Nephron progenitor cell (in vitro differentiated cells): ENCODE results near the gene STEAP3.

ENCODE experiments used
- DNase-seq: peaks from one replicate; pipeline ENCODE4 v3.0.0; 2021
- H3K27ac Mint-ChIP-seq: 2 replicates; pipeline ENCODE4 v1.8.0; 2021; ENCODE audit warnings: mild to moderate bottlenecking, moderate library complexity, mixed read lengths
- H3K27me3 Mint-ChIP-seq: 2 replicates; pipeline ENCODE4 v1.8.0; 2021; ENCODE audit warnings: mild to moderate bottlenecking, low read depth, mixed read lengths; ENCODE audit not compliant: poor library complexity
- H3K36me3 Mint-ChIP-seq: 2 replicates; pipeline ENCODE4 v1.8.0; 2021; ENCODE audit warnings: low read depth, mixed read lengths
- H3K4me1 Mint-ChIP-seq: 2 replicates; pipeline ENCODE4 v1.8.0; 2021; ENCODE audit warnings: mixed read lengths
- H3K4me3 Mint-ChIP-seq: 2 replicates; pipeline ENCODE4 v1.8.0; 2021; ENCODE audit warnings: mild to moderate bottlenecking, moderate library complexity, mixed read lengths
- H3K9me3 Mint-ChIP-seq: 2 replicates; pipeline ENCODE4 v1.8.0; 2021; ENCODE audit warnings: mild to moderate bottlenecking, moderate library complexity, mixed read lengths
- CTCF ChIP-seq: fragments of 200-600 bp; sonication (generic); IDR thresholded peaks from 2 replicates; pipeline ENCODE4 v1.5.0; 2021; ENCODE audit warnings: antibody characterized with exemption

Gene STEAP3

DNA sequence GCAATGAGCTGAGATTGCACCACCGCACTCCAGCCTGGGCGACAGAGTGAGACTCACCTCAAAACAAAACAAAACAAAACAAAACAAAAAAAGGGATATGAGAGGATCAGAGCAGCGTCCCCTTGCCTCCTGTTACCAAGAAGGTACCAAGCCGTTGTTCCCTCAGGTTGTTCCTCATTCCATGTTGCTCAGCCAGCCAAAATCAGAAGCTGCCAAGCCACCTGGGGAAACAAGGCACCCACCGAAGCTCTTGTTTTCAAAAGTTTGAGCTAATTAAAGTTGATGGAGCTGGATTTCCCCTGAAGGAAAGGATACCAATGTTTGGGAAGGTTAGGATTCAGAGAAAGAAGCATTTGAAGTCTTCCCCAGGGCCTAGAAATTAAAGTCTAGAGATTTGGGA is 21.8 kb upstream of the STEAP3 start:
- Mint-ChIP-seq H3K4me1 (no peaks in the 10 kb centered on the region), H3K27me3 (peaks cover 44% of the 10 kb centered on the region), H3K9me3 (no peaks in the 10 kb centered on the region), H3K36me3 (no peaks in the 10 kb centered on the region), H3K4me3 (no peak overlapping the region), H3K27ac (no peak overlapping the region)
- no peak for TF ChIP-seq CTCF
- DNase-seq: no peak

- TF ChIP-seq CTCF: no peak
- no peaks in the 10 kb centered on the region for H3K36me3 Mint-ChIP-seq
- no peaks in the 10 kb centered on the region for H3K4me1 Mint-ChIP-seq
- no peak overlapping the region for H3K4me3 Mint-ChIP-seq
- no peak for DNase-seq
- no peak overlapping the region for H3K27ac Mint-ChIP-seq
- H3K27me3 Mint-ChIP-seq: peaks cover 38% of the 10 kb centered on the region
- no peaks in the 10 kb centered on the region for H3K9me3 Mint-ChIP-seq
Observed at GRCh38 chr2:119202610-119203310, 20.9 kb upstream of the STEAP3 start.

DNA sequence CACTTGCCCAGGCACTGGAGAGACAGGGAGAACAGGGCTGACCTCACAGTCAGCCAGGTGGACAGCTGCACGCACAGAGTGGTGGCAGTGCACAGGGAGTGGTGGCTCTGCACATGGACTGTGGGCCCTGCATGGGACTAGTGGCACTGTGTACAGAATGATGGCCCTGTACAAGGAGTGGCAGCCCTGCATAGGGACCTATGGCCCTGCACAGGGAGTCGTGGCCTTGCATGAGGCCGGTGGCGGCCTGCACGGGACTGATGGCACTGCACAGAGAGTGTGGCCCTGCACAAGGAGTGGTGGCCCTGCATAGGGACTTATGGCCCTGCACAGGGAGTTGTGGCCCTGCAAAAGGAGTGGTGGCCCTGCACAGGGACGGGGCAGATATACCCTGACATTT is 19.1 kb upstream of the STEAP3 start:
- no peak for TF ChIP-seq CTCF
- H3K4me1 Mint-ChIP-seq: no peaks in the 10 kb centered on the region
- H3K9me3 Mint-ChIP-seq: no peaks in the 10 kb centered on the region
- H3K4me3 Mint-ChIP-seq: no peak overlapping the region
- no peaks in the 10 kb centered on the region for H3K36me3 Mint-ChIP-seq
- no peak overlapping the region for H3K27ac Mint-ChIP-seq
- DNase-seq: no peak
- H3K27me3 Mint-ChIP-seq: peaks cover 36% of the 10 kb centered on the region

- no peak for TF ChIP-seq CTCF
- peaks cover 37% of the 10 kb centered on the region for H3K27me3 Mint-ChIP-seq
- H3K9me3 Mint-ChIP-seq: no peaks in the 10 kb centered on the region
- no peak overlapping the region for H3K27ac Mint-ChIP-seq
- no peak for DNase-seq
- no peaks in the 10 kb centered on the region for H3K36me3 Mint-ChIP-seq
- H3K4me3 Mint-ChIP-seq: no peak overlapping the region
- H3K4me1 Mint-ChIP-seq: no peaks in the 10 kb centered on the region
Observed at GRCh38 chr2:119205001-119205706, 18.5 kb upstream of the STEAP3 start.

DNA sequence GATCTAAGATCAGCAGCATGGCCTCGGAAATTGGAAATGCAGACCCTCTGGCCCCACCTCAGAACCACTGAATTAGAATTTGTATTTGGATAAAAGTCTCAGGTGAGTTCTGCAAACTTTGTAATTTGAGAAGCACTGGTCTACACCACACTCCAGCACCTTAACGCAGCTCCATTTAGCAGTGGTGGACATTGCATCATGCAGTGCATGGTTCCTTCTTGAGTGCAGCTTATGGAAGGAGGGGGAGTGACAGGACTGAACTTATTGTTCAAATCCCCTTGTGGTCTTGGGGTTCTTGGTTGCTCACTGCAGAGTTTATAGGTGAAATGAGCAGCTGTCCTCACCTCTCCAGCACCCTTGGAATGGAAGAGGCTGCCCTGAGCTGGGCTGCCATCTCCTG is 17.4 kb upstream of the STEAP3 start:
- Mint-ChIP-seq H3K4me3 (no peak overlapping the region), H3K27ac (no peak overlapping the region), H3K27me3 (peaks cover 40% of the 10 kb centered on the region), H3K4me1 (no peaks in the 10 kb centered on the region), H3K36me3 (no peaks in the 10 kb centered on the region), H3K9me3 (no peaks in the 10 kb centered on the region)
- no peak for TF ChIP-seq CTCF
- DNase-seq: no peak

GRCh38 chr2:119207447-119207846 is 16.2 kb upstream of the STEAP3 start:
- Mint-ChIP-seq H3K27ac (no peak overlapping the region), H3K27me3 (peaks cover 32% of the 10 kb centered on the region), H3K36me3 (no peaks in the 10 kb centered on the region), H3K4me1 (no peaks in the 10 kb centered on the region), H3K4me3 (no peak overlapping the region), H3K9me3 (no peaks in the 10 kb centered on the region)
- no peak for DNase-seq
- no peak for TF ChIP-seq CTCF
